HG03045 (cell line): Measurements from ENCODE around the gene RBM4.
A peak's percentile ranks its signal among the peaks of the same experiment; 100 is the strongest.

Experiments
- ATAC-seq: cut with Tn5 transposase; IDR thresholded peaks from one replicate; pipeline ENCODE4 v1.9.1; 2021; ENCODE audit warnings: mild to moderate bottlenecking, moderate library complexity; ENCODE audit not compliant: unreplicated experiment

Gene RBM4

GRCh38 chr11:66649903-66650302, 11.4 kb downstream of the RBM4 start:
- ATAC-seq: no peak

- no peak for ATAC-seq
Observed at GRCh38 chr11:66651016-66651415, 12.5 kb downstream of the RBM4 start.

GRCh38 chr11:66652651-66653050, 14.1 kb downstream of the RBM4 start:
- ATAC-seq: no peak

GRCh38 chr11:66653123-66653522, 14.6 kb downstream of the RBM4 start:
- no peak for ATAC-seq

- ATAC-seq: no peak
Observed at GRCh38 chr11:66659763-66660162, 21.3 kb downstream of the RBM4 start.

- no peak for ATAC-seq
Observed at GRCh38 chr11:66663741-66664296, 25.3 kb downstream of the RBM4 start.

GRCh38 chr11:66665369-66665768, 26.9 kb downstream of the RBM4 start:
- ATAC-seq: no peak

GRCh38 chr11:66670816-66671215, 32.3 kb downstream of the RBM4 start:
- no peak for ATAC-seq

- ATAC-seq: no peak
Observed at GRCh38 chr11:66674964-66675602, 36.6 kb downstream of the RBM4 start.

GRCh38 chr11:66676282-66676919, 37.9 kb downstream of the RBM4 start:
- no peak for ATAC-seq

- ATAC-seq: no peak
Observed at GRCh38 chr11:66676931-66677598, 38.6 kb downstream of the RBM4 start.

- ATAC-seq: peak; percentile 83
Observed at GRCh38 chr11:66677599-66678375, 39.3 kb downstream of the RBM4 start, which contains the start of gene RBM4B. Gene RBM4B, minus strand, starts transcription at chr11:66677887. Its CDS starts 808 bp downstream, at chr11:66677079.

- no peak for ATAC-seq
Observed at GRCh38 chr11:66680966-66681645, 42.6 kb downstream of the RBM4 start.

- ATAC-seq: no peak
Observed at GRCh38 chr11:66683877-66684276, 45.4 kb downstream of the RBM4 start.

- no peak for ATAC-seq
Observed at GRCh38 chr11:66684635-66685034, 46.1 kb downstream of the RBM4 start.

GRCh38 chr11:66685276-66686099, 47.0 kb downstream of the RBM4 start:
- ATAC-seq: no peak

- ATAC-seq: no peak
Observed at GRCh38 chr11:66686100-66686785, 47.7 kb downstream of the RBM4 start.

GRCh38 chr11:66686801-66687750, 48.6 kb downstream of the RBM4 start:
- ATAC-seq: no peak
